ENCODE data around the gene ZMYM2. TPM values are rescaled to one million over a fixed set of nuclear protein-coding genes. Genes with fewer than 3 reads are reported as not detected.
A peak's percentile ranks its signal among the peaks of the same experiment; 100 is the strongest.

ZMYM2 gene
- polyA plus RNA-seq, 3 donors = 6.7 to 32.6 (median 8.5) TPM

- Histone ChIP-seq H3K27me3 (ENCODE audit: control insufficient read depth in 2 of 2, insufficient read depth in 2 of 2, low read length in 2 of 2) (no peaks in the 10 kb centered on the region), H3K79me2 (ENCODE audit: insufficient read depth, low read length) (peaks cover 6% of the 10 kb centered on the region), H3K9me3 (replicated peaks in 1 of 2; ENCODE audit: control insufficient read depth in 1 of 2, insufficient read depth in 1 of 2, low read length in 2 of 2) (no peaks in the 10 kb centered on the region), H3K4me2 (replicated peaks; ENCODE audit: extremely low read depth, low read length, poor library complexity, severe bottlenecking) (no peak overlapping the region), H2AFZ (ENCODE audit: insufficient read depth, low read depth, low read length, poor library complexity, severe bottlenecking) (no peak overlapping the region), H3K27ac (ENCODE audit: low read depth in 1 of 2, low read length in 2 of 2) (no peak overlapping the region), H3K4me1 (ENCODE audit: control insufficient read depth in 1 of 2, insufficient read depth in 2 of 2, low read length in 2 of 2) (peaks cover 7 to 20% of the 10 kb centered on the region in 2 donors), H4K20me1 (ENCODE audit: insufficient read depth, low read length) (peaks cover 43% of the 10 kb centered on the region), H3K9ac (ENCODE audit: insufficient read depth, low read length, poor library complexity, severe bottlenecking) (no peak overlapping the region), H3K36me3 (replicated peaks in 1 of 2; ENCODE audit: control insufficient read depth in 1 of 2, insufficient read depth in 2 of 2, low read length in 2 of 2) (peaks cover 34 to 44% of the 10 kb centered on the region in 2 donors), H3K4me3 (replicated peaks in 1 of 3; ENCODE audit: low read depth in 2 of 3, low read length in 3 of 3) (no peak overlapping the region)
- Mint-ChIP-seq H3K9me3 (no peaks in the 10 kb centered on the region), H3K4me3 (no peak overlapping the region), H3K27me3 (ENCODE audit: low read depth in 3 of 3) (no peaks in the 10 kb centered on the region), H3K36me3 (peaks cover 38 to 43% of the 10 kb centered on the region in 2 donors), H3K4me1 (peaks cover 29% of the 10 kb centered on the region), H3K27ac (peak overlapping the region in 2 of 7 donors; percentile 41 to 43)
- intact Hi-C loops (cut with micrococcal nuclease) = no loop called here
- WGBS (ENCODE audit: insufficient coverage) = no CpG with 5 or more reads among the region's 2 CpGs
- no peak for TF ChIP-seq CTCF (IDR thresholded peaks at IDR 0.05)
- no peak for DNase-seq
Observed at GRCh38 chr13:20045950-20046548, 87.5 kb downstream of the ZMYM2 start.

DNA sequence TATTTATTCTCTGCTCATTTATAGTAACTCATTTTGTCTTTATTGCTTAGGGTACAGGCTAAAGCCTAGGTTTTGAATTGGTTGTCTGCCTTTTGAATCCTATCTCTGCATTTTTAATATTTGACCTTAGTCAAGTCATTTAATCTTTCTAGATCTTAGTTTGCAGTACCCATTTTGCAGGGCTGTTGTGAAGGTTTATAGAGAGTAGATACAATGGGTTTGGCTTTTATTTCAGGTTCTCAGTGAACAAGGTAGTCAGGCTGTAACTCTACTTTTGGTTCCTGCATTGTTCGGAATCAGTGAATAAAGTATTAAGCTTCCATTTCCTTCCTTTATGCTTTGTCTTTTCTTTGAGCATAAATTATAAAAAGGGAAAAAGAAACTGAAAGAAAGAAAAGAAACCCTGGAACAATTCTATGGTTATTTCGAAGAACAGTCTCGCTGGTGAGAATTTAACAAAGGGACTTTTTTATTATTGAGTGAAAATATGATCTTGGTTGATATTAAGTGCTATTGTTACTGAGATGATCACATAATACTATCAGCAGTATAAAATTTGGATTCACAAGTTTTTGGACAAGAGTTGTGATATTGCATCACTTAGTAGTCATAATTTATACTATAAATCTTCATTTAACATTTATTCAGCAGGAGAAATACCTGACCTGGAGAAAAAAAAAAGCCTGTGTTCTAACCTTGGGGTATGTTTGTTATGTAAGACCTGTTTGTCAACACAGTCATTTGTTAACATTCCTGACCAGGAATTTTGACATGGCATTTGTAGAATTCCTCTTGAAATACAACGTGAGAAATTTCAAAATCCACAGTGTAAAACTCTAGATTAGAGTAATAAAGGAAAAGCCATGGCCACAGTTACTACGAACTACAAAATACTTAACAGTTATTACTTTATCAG, 91.3 kb downstream of the ZMYM2 start:
- Mint-ChIP-seq H3K9me3 (no peaks in the 10 kb centered on the region), H3K27ac (peak overlapping the region; percentile 63 to 89 (median 71)), H3K36me3 (peaks cover 32% of the 10 kb centered on the region in 2 donors), H3K27me3 (ENCODE audit: low read depth in 3 of 3) (no peaks in the 10 kb centered on the region), H3K4me3 (peak overlapping the region; percentile 67 to 75), H3K4me1 (peaks cover 19% of the 10 kb centered on the region)
- Histone ChIP-seq H2AFZ (ENCODE audit: insufficient read depth, low read depth, low read length, poor library complexity, severe bottlenecking) (peak overlapping the region; percentile 47), H3K27ac (ENCODE audit: low read depth in 1 of 2, low read length in 2 of 2) (peak overlapping the region in 1 of 2 donors; percentile 64), H3K4me2 (replicated peaks; ENCODE audit: extremely low read depth, low read length, poor library complexity, severe bottlenecking) (peak overlapping the region; percentile 57), H3K9ac (ENCODE audit: insufficient read depth, low read length, poor library complexity, severe bottlenecking) (peak overlapping the region; percentile 19), H3K27me3 (ENCODE audit: control insufficient read depth in 2 of 2, insufficient read depth in 2 of 2, low read length in 2 of 2) (no peaks in the 10 kb centered on the region), H3K9me3 (replicated peaks in 1 of 2; ENCODE audit: control insufficient read depth in 1 of 2, insufficient read depth in 1 of 2, low read length in 2 of 2) (no peaks in the 10 kb centered on the region), H4K20me1 (ENCODE audit: insufficient read depth, low read length) (peaks cover 8% of the 10 kb centered on the region), H3K36me3 (replicated peaks in 1 of 2; ENCODE audit: control insufficient read depth in 1 of 2, insufficient read depth in 2 of 2, low read length in 2 of 2) (peaks cover 35 to 48% of the 10 kb centered on the region in 2 donors), H3K4me3 (replicated peaks in 1 of 3; ENCODE audit: low read depth in 2 of 3, low read length in 3 of 3) (peak overlapping the region in 2 of 3 experiments; percentile 27 to 51), H3K4me1 (ENCODE audit: control insufficient read depth in 1 of 2, insufficient read depth in 2 of 2, low read length in 2 of 2) (peaks cover 7 to 20% of the 10 kb centered on the region in 2 donors), H3K79me2 (ENCODE audit: insufficient read depth, low read length) (no peaks in the 10 kb centered on the region)
- no peak for DNase-seq
- no peak for TF ChIP-seq CTCF (IDR thresholded peaks at IDR 0.05)
- intact Hi-C loops (cut with micrococcal nuclease) = loop anchor here in 1 of 2 donors (10.0 kb wide), 1 partner anchor 115 kb away; the partner anchor contains the start of gene GJA3
- no CpG with 5 or more reads among the region's 5 CpGs for WGBS (ENCODE audit: insufficient coverage)
